ENCODE data around the gene MAN1A2.

DNA sequence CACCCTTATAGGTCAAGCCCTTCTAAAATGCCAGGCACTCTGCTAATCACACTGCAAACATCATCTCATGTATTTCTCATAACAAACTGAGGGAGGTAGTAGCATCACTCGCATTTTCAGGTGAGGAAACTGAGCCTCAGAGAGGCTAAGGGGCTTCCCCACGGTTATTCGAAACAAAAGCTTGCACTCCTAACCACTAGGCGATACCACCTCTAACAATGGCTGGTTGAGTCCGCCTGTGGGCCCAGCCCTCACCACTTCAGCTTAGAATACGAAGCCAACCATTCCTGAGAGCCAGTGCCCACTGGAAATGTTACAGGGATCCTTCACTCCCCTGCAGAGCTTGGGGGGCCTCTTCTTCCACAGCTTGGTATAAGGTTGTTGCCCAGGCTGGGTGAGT is 173.3 kb downstream of the MAN1A2 start:
- TF ChIP-seq, protein P1, sequence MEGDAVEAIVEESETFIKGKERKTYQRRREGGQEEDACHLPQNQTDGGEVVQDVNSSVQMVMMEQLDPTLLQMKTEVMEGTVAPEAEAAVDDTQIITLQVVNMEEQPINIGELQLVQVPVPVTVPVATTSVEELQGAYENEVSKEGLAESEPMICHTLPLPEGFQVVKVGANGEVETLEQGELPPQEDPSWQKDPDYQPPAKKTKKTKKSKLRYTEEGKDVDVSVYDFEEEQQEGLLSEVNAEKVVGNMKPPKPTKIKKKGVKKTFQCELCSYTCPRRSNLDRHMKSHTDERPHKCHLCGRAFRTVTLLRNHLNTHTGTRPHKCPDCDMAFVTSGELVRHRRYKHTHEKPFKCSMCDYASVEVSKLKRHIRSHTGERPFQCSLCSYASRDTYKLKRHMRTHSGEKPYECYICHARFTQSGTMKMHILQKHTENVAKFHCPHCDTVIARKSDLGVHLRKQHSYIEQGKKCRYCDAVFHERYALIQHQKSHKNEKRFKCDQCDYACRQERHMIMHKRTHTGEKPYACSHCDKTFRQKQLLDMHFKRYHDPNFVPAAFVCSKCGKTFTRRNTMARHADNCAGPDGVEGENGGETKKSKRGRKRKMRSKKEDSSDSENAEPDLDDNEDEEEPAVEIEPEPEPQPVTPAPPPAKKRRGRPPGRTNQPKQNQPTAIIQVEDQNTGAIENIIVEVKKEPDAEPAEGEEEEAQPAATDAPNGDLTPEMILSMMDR (IDR thresholded peaks at IDR 0.05; ENCODE audit: borderline replicate concordance, extremely low read depth, low read length, poor library complexity, severe bottlenecking), result no peak
- TF ChIP-seq EZH2 (IDR thresholded peaks at IDR 0.05; ENCODE audit: borderline replicate concordance, low read depth, low read length, severe bottlenecking), result no peak

Measured in DND-41 (cell line).